ENCODE data around the gene CBLB. TPM values are rescaled to one million over a fixed set of nuclear protein-coding genes. Genes with fewer than 3 reads are reported as not detected.

CBLB gene
- total RNA-seq, 1 experiment from 2014 or later: 6.0 TPM

DNA sequence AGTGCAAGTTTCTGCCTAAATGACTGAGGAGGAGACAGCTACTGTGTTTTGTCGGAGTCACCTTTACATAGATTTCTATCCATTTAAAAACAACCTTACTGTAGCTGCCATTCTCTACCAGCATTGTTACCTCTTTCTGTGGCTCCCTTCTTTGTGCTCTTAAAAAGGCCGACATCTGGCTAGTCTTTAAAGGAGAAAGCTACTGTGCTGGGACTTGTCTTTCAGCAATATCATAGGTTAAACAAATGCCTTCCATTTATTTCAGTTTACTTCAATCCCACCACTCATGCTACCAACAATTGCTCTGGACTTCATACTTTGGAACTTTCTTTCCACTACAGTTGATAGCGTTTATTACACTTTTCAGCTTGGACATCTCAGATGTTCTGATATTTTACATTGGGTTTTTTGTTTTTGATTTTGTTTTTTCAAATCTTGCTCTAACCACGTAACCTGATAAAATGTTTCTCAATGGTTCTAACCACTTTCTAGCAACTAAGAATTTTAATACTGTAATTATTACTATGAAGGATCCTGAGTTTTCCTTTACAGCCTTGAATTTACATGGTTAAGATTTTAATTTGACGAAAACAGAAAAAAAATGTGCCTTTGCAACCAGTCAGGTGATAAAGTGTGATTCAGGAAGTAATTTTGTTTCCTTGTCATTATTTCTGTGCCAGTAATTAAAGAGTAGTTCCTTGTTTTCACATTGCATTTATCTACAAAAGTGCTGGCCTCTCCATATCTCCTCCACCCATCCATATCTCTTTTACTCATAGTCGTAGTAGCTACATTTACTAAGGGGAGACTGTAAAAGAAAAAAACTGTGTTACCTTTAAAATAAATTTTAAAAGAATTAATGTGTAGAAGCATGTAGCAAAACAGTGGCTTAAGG lies 1.3 kb upstream of the CBLB start:
- no peak for DNase-seq (ENCODE audit: low read depth)

DNA sequence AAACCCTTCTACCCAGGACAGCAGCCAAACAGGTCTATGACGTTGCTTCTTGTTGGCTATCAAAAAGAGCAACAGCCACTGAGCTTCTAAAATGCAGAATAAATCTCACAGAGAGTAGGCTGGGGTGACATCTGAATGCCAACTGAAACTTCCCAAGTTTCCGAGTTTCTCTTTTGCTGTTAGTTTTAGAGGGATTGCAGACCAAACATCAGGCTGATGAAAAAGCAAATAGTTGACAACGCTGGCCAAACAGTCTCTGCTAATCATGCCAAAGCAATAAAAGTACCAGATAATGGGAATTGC lies 670 bp upstream of the CBLB start:
- no peak for DNase-seq (ENCODE audit: low read depth)

DNA sequence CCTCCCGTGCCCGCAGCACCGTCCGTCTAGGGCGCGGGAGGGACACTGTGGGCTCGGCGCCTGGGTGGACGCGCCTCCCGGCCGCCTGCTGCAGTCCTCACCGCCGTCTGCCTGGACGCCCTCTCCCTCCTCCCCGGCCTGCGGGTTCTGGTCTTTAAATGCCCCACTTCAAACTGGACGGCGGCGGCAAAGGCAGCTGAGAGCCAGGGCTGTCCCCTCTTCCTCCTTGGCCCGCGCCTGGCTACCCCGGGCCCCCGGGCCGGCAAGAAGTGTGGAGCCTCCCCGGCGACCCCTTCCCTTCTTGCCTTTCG lies 426 bp downstream of the CBLB start:
- DNase-seq (ENCODE audit: low read depth): peak; percentile 61

DNA sequence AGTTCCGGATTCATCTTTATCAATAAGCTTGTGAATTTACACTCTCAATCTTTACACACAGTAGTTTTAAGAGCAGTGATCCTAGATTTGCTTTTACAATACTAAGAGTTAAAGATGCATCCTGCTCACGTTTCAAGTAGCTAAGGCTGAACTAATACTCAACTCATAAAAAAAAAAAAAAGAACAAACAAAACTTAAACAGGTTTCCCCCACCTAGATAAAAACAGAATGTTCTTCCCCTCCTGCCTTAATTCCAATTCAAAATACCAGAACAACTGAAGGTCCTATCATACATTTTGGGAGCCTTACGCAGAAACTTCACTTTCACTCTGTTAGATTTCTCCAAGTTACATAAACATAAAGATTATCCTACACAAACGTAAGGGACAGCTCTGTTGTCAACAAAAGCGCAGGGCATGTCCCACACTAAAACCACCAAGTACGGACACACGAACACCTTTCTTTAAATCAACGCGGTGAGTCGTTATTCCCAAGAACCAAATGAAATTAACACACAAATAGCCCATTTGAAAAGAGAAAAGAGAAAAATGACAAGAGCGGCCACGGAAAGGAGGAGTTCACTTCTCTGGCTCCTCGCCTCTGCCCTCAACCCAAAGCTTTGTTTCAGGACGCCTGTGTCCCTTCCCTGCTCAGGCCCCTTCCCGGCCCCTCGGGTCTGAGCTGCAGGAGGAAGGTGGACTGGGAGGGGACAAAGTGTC lies 941 bp downstream of the CBLB start:
- DNase-seq (ENCODE audit: low read depth): peak; percentile 16

DNA sequence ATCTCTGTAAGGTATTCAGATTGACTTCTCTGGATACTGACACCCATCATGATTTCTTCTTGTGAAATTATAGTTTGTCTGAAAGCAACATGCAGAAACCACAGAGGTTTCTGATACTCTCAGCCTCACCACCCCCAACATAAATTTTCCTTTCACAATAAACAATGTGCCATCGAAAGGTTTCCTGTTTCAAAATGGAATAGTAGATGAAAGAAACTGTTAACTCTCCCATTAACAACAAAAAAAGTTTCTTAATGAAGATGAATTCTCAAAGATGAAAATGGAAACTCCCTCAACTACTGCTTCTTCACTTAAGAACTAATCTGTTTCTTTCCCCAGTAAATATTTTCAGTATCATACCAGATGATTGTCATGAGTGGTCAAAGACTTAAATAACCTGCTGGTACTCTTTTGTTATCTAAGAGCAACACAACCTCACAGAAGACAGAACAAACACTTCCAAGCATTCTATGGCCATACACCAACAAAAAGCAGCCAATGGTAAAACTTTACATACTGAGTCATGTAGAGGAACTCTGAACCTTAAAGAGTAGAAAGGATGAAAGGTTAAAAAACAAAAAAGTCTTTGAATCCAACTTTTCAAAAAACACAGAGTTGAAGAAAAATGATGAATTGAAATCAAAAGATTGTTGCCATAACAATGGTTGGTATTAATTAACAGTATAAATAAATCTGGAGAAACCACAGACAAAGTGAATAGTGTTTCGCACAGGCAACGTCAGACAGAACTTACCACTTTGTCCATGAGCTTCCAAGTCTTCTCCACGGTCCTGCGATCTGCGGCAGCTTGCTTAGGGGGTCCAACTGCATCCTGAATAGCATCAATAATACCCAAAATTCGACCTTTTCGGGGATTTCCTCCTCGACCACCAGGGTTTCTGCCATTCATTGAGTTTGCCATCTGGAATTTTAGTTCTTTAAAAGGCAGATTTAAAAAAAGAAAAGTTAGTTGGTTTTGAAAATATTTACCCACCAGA lies 1.9 kb downstream of the CBLB start:
- peak; percentile 28 for DNase-seq (ENCODE audit: low read depth)

DNA sequence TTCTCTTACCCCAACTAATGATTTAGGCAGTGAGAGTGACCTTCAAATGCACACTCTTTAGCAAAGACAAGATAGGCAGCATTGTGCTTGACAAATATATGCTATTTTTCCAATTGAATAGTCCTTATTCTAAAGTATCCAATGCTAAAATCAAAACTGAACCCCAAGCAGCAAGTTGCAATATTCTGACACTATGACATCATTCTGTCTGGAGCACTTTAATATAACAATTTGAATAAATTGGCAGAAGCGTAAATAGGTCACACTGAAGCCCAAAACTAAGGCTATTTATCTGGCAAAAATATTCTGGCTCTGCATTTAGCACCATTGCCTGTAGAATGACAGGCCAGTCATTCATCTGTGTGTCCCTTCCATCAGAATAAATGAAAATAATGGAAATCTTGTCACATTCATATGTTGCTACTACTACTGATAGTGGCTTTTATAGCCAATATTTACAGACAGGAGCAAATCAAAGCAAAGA lies 2.9 kb downstream of the CBLB start:
- DNase-seq (ENCODE audit: low read depth): no peak

DNA sequence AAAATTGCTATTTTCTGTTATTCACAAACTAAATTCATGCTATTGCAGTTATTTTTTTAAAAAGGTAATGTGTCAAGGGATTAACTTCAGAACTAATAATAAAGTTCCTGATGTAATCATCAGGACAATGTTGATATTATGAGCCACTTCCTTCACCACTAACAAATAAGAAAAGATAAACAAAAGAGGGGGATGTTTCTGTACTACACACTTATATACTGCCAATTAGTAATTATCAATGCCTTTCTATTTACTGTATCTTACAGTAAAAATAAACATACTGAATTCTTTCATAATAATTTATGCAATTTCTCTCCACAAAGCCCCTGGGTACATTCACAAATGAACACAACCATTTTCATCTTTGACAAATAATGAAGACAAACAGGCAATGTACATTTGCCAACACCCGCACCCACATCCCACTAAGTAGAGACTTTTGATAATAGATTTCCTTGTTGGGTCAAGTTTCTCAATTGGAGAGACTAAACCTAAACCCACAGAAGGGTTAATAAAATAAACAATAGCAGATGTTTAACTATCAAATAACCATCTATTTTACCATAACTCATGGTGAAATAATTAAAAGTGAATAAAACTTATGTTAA lies 3.7 kb downstream of the CBLB start:
- DNase-seq (ENCODE audit: low read depth): no peak

DNA sequence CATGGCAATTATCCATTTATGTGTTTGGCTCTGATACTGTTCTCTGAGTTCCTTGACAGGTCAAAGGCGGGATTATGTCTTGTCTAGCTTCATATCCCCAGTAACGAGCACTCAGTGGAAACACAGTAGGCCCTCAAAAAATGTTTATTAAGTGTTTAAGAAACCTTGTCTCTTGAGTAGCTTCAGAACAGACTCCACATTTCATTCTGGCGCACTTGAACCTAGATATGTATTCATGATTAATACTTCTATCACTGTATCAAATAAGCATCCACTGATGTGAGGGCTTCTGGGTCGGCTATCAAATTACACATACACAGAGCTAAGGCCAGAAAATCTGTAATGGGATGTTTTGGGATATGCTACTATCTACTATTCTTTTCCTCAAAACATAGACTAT lies 4.6 kb downstream of the CBLB start:
- DNase-seq (ENCODE audit: low read depth): no peak

DNA sequence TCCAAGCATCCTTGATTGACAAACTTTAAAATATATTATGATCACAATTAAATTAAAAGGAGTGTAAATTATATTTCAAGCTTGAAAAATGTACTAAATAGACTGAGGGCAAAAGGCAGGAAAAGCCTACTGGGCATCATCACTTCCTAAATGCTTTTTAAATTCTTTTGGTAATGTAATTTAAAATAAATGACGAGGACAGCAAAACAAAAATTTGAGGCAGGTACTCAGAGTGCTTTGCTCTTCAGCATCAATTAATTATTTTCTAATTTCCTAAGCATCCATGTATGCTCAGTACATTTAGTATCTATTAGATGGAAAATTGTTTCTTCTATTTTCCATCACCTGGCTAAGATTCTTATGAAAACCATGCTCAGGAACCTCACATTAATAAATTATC lies 5.2 kb downstream of the CBLB start:
- DNase-seq (ENCODE audit: low read depth): no peak

DNA sequence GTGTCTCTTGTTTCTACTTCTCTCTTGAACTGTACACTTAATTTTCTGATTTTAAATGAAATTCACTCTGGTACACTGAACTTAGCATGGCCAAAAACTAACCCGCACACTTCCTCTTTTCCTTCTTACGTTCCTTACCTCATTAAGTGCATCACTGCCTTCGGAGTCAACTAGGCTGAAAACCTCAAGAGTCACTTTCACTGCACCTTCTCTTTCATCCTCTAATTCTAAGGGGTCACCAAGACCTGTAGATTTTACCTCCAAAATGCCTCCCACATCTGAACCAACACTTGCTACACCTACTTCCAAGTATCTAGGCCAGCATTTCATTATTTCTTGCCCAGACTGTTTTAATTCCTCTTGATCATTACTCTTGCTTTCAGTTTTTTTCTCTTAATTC lies 6.6 kb downstream of the CBLB start:
- no peak for DNase-seq (ENCODE audit: low read depth)

DNA sequence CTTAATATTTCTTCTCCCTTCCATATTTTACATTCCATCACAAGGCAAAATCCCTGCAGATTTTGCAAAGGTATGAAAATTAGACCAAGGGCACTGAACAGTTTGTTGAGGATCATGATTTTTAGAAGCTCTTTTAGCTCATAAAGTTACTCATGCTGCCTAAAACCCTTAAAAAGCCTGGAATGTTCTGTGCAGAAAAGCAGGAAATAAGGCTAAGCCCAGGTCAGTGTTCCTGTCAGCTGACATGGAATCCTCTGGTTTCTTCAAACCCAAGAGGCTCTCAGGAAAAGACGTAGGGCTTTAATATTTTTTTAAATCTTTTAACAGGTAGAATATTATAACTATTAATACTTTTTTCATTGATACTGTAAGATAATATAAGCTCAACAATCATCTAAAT lies 8.2 kb downstream of the CBLB start:
- no peak for DNase-seq (ENCODE audit: low read depth)

DNA sequence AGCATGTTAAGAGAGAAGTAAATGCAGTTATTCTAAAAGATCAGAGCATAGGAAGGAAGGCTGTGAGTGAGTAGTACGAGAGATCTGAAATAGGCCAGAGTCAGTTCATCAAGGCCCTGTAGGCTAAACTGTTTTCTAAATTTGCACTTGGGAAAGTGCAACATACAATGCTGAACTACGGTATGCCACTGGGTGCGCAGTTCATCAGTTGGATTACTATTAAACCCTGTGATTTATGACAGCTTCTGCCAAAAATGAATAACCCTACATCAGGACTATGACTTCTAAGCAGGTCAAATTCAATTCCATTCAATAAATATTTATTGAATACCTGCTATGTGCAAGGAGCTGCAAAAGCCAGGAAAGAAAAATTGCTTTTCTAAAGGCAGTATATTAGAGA lies 10.8 kb downstream of the CBLB start:
- DNase-seq (ENCODE audit: low read depth): no peak

DNA sequence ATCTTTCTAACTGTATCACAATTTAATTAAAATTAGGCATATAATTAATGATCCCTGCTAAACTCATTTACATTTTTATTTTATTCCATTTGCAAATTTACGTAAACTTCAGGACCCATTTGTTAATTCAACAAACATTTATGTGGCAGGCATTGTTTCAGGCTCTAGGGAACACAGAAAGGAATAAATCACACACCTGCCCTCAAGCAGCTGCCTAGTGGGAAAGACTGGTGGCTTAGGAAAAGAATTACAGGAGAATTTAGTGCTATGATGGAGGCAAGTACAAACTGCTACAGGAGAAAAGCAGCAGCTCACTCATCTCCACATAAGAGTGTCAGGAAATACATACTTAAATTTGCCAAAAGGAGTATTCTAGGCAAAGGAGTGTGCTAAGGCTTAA lies 11.2 kb downstream of the CBLB start:
- DNase-seq (ENCODE audit: low read depth): no peak

DNA sequence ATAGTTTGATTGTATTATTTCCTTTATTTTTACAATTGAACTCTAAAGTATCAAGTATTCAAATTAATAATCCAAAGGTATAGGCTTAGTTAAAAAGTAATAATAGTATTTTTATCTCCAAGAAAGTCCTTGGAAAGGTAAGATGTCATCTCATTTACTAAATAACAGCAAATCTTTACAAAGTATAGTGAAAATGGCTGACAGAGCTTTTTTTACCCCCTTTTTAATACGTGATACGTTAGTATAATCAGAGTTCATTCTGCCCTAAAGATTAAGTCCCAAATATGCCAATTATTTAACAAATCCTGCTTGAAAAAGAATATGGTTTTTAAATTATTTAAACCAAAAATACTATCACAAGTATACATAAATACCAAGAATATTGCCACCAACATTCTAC lies 12.2 kb downstream of the CBLB start:
- no peak for DNase-seq (ENCODE audit: low read depth)

DNA sequence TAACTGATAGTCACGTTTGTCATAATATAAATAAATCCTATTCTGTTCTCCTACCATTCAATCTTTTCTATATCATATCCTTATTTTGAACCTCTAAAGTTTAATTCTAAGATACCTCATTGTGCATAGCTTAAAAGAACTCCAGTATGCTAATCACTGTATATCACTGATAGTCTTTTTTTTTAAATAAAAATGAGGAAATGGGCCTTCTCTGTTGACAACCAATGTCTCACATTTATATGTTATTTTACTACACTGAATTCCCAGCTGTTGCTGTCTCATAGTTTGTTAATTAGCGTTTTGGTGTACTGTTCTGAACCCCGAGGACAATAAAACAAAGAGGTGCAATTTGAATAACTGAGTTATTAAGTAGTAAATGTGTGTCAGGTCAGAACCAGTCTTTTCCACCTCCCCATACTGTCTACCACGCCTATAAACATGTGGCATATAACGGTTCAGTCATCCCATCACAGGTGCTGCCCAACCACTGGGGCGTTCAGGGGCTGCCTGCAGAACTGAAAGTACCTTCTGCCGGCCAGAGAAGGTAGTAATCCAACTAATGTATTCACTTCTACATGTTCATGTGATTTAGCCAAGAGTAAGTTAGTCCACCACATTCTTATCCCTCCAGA lies 14.9 kb downstream of the CBLB start:
- DNase-seq (ENCODE audit: low read depth): no peak

DNA sequence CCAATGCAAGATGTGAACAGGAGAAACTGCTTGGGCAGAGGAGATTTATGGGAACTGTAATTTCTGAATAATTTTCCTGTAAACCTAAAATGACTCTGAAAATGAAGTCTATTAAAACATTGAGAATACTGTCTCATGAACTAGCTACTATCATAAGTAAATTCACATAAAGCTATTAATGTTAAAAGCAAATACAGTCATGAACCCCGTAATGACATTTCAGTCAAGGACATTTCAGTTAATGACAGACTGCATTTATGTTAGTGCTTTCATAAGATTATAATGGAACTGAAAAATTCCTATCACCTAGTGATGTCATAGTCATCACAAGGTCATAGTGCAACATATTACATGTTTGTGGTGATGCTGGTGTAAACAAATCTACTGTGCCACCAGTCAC lies 17.2 kb downstream of the CBLB start:
- no peak for DNase-seq (ENCODE audit: low read depth)

DNA sequence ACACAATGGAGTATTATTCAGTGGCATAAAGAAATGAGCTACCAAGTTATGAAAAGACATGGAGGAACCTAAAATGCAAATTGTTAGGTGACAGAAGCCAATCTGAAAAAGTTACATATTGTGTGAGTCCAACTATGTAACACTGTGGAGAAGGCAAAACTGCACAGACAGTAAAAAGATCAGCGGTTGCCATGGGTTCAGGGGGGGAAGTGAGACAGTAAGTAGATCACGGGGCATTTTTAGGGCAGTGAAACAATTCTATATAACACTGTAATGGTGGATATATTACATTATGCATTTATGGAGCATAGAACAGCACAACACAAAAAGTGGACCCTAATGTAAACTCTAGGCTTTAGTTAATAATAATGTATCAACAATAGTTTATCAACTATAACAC lies 17.6 kb downstream of the CBLB start:
- DNase-seq (ENCODE audit: low read depth): no peak

DNA sequence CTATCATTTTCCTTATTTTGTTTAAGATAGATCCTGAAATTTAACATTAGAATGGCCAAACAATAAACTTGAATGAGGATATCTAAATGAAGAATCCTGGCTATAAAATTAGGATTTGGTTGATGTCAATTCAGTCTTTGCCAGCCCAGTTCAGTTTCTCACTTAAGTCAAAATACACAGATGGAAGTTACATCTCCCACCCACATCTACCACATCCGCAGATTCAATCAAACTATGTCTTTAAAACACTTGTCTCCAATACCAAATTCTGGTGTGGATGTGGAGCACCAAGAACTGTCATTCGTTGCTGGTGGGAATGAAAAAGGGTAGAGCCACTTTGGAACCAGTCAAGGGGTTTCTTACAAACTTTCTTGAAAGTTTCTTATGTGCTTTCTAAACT lies 18.2 kb downstream of the CBLB start:
- DNase-seq (ENCODE audit: low read depth): no peak

DNA sequence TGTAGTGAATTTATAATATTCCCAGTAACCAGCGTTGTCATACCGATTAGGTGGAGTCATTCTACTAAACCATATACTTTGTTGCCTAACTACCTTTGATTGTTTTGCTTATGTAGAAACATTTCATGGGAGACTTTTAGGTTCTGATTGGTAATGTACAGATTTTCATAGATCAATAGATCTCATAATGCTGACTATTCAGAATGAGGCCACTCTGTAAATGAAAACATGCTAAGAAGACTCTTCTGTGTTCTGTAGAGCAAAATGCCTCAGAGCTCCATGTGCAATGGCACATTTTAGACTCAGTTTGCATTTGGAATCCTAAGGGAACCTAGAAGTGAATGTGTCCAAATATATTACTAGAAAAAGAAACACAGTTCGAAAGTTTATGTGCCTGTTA lies 20.0 kb downstream of the CBLB start:
- no peak for DNase-seq (ENCODE audit: low read depth)

DNA sequence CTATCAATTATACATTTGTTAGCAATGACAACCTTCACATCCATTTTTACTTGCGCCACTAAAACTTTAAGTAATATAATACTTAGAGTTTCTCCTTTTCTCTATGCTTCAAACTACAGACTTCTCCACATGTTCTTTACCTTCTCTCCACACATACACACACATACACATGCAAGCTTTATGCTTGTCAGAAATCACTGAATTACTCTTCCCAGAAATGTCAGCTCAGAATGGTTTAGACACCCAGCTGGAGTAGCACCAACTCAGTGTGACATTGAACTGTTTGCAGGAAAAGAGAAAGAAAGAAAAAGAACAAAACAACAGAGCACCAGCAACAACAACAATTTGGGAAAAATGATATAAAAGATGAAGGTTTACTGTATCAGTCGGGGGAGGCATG lies 20.9 kb downstream of the CBLB start:
- DNase-seq (ENCODE audit: low read depth): no peak

DNA sequence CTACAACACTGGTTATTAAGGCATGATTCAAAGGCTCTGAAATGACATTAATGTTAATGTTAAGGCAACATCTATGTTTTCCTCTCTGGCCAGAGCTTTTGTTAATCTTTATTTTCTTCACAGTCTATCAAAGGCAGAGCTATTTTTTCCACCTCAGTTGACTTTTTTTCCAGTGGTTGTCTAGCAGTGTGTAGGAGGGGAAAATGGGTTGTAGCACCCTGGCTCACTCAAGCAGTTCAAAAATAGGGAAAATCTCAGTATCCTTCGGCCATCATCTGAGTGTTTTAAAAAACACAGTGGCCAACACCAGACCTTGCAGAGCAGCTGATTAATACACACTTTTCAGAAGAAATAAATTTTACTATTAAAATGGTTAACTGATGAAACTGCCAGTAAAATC lies 21.4 kb downstream of the CBLB start:
- DNase-seq (ENCODE audit: low read depth): no peak

Measured in RPMI7951 (cell line).